NCI-H524 treated with DMSO at 0.1 percent for 48 hours (cell line): ENCODE data around the gene RPS6KA2.

Experiments
- DNase-seq: peaks from one replicate; lab custom pipeline; 2025; lab: John Stamatoyannopoulos, UW

RPS6KA2 gene

DNA sequence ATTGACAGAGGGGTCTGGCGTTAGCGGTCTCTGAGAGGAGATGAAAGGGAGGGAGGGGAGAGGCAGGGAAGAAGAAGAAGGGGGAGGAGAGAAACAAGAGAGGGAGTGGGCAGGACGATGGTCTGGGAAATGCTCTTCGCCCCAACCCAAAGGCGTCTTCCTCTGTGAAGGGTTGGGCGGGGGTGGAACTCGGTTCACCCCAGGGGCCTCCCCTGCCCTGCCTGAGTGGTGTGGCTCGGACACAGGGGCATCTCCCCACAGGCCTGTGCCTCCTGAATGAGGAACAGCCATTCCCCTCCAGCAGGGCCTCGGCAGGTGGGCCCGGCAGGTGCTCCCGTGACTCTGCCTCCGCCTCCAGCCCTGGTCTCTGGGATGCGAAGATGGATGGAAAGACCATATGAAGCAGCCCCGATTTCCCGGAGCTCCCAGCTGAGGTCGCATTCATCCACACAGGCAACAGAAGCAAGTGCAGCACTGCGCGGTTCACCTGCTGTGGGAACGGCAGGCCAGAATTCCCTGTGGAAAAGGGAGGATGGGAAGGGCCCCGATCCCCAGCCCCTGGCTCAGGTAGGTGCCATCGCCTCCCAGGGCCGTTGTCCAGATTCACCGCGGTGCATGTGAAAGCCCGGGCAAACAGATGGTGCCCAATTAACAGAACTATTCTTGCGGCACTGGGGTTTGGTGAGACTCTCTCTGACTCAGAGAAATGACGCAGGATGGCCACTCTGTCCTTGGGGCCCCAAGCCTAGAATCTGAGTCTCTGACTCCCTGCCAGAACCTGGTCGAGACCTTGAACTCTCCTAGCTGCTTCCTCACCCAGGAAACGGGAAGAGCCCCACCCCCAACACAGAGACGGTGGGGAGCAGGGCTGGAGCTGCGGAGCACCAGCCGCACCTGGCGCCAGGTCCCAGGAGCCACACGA is 29.4 kb upstream of the RPS6KA2 start:
- DNase-seq = no peak

- no peak for DNase-seq
These were observed 28.7 kb upstream of the RPS6KA2 start for GRCh38 chr6:166655713-166656229.

DNA sequence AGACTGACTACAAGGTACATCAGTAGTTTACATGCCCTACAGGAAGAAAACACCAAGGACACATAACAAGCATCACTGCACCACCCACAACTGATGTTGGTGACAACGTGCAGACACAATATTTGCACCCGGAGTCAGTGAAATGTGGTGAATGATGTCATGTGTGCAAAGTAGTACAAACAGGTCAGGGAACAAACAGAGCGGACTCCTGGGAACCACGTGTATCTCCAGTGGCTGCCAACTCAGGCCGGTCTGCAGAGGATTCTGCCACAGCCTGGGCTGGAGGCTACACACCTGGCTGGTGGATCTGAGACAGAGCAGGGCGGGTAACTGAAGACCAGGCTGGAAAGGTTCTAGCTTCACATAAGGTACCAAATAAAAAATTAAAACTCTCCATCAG is 28.2 kb upstream of the RPS6KA2 start:
- DNase-seq = no peak

DNA sequence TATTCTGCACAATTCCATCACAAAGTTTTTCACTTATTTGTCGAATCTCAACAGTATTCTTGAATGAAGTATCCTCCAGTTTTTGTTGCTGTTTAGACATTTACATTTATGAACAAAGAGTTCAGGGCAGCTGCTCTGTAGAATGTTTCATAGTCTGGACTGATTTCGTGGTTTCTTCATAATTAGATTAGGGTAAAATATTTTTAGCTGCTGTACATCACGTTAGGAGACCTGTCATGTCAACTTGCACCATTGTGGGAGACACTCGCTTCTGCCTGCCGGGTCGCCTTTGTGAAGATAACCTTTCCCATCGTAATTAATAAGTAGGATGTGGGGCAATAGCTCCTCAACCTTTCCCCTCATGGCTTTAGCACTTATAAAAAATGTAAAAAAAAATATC is 27.5 kb upstream of the RPS6KA2 start:
- no peak for DNase-seq

GRCh38 chr6:166653639-166653941 is 26.5 kb upstream of the RPS6KA2 start:
- no peak for DNase-seq

DNA sequence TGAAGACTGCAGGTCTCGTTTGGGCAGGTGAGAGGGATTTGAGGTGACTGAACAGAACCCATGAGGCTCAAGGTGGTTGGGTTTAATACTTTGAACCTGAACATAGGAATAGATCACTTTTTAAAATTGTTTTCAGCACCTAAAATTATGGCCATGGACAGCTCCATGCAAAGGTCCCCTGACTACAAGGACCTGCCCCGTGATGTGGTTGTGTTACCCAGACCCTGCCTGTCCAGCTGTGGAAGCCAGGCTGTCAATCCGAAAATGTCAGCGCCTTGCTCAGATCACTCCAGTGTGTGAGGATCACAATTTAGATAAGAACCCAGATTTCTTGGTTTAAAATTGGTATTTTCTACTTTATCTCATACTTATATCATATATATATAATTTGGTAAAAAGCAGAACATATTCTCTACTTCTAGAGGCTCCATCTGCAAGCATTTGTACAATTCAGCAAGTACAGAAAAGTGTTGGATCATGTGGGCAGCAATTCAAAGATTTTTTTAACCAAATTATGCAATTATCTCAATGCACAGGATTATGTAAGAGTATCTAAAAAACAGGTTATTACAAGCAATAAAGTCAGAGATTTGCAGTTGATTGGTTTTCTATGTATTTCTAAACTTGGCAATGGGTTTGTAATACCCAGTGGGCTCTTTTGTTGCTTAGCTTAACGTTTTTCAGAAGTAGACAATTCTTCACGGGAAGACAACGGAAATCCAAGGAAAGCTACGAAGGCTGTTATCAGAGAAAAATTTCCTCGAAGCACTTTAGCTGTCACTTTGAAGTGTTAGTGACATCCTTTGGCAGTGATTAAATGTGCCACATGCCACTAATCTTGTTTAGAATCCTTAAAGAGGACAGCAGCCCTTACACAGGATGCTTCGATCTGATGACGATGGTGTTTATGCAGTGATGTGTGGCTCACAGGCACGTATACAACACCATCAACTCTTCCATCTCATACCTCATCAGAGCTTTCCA is 24.1 kb upstream of the RPS6KA2 start:
- DNase-seq = no peak

- DNase-seq = no peak
These were observed 23.0 kb upstream of the RPS6KA2 start for GRCh38 chr6:166650047-166650446.

- DNase-seq = no peak
These were observed 21.8 kb upstream of the RPS6KA2 start for GRCh38 chr6:166648846-166649245.

DNA sequence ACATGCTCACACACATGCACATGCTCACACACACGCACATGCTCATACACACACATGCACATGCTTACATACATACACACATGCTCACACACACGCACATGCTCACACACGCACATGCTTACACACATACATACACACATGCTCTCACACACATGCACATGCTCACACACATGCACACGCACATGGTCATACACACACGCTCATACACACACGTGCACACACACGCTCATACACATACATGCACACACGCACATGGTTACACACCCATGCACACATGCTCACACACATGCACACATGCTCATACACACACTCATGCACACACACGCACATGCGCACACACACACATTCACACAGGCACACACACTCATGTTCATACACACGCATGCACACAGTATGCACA is 20.8 kb upstream of the RPS6KA2 start:
- DNase-seq = no peak

- DNase-seq = no peak
These were observed 19.7 kb upstream of the RPS6KA2 start for GRCh38 chr6:166646716-166647115.

DNA sequence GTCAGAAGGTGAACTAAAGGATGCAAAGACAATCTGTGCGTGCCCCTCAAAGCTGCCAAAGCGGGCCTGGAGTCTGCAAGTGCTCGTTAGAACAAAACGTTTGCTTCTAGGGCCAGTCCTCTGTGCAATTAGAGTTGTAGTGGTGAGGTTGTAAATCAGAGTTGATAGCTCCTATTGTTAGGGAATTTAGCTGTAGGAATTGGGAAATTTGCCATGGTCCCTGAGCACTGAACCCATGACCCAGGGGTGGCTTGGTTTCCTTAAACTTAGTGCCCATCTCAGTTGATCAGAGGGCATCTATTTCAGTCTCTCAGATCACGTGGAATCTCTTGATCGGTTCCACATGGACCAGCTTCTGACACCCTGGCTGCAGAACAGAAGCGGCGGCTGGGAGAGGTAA is 18.8 kb upstream of the RPS6KA2 start:
- DNase-seq = no peak

DNA sequence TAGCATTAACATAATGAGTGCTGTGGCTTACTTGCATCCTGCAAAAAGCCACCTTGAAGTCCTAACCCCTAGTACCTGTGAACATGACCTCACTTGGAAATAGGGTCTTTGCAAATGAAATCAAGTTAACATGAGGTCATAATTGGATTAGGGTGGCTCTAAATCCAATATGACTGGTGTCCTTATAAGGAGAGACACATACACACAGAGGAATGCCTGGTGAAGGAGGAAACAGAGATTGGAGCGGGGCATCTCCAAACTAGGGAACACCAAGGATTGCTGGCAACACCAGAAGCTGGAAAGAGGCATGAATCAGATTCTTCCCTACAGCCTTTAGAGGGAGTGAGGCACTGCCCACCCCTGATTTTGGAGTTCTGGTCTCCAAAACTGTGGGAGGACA is 17.6 kb upstream of the RPS6KA2 start:
- no peak for DNase-seq

DNA sequence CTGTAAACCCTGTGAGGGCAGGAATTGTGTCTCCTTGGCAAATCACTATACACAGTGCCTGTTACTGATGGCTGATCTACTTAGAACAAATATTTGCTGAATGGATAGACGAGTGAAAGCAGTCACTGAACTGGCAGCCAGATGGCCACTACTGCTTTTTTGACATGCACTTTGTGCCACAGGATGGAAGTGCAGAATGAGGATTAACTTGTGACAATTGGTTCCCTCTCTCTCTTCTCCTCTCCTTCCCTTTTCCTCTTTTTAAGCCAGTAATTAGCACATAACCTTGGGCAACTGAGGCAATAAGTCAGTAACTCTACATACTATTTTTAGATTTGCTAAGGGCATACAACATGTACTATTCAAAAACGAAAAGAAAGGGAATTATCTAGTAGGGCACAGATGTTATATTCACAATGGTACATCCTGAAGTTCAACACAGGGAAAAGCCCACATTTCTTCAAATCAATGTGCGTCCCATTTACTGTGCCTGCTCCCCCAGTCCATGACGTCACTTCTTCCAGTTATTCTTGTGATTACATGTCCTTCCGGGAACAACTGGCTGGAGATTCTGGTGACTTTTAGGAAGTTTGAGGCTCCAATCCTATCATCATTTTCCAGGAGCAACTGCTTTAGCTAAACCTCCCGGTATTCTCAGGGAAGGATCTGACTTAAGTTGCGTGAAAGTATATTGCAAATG is 17.0 kb upstream of the RPS6KA2 start:
- no peak for DNase-seq

- DNase-seq = no peak
These were observed 15.6 kb upstream of the RPS6KA2 start for GRCh38 chr6:166642646-166643045.

GRCh38 chr6:166640342-166641043 is 13.4 kb upstream of the RPS6KA2 start:
- no peak for DNase-seq

DNA sequence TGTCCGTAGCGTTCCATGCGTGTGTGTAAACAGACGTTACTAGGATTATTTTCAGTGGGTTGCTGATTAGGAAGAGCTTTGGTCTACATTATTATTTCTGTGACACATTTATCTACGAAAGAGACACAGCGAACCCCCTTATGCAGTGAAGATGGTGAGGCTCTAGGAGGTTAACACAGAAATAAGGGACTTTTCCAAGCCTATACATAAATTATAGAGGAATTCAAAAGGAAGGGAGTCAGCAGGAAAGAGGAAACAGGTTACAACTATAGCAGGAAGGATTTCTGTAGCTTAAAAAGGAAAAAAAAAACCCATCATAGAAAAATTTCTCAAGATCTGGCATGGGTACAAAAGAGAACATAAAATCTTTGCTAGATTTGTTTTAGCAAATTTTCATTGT is 12.9 kb upstream of the RPS6KA2 start:
- no peak for DNase-seq

DNA sequence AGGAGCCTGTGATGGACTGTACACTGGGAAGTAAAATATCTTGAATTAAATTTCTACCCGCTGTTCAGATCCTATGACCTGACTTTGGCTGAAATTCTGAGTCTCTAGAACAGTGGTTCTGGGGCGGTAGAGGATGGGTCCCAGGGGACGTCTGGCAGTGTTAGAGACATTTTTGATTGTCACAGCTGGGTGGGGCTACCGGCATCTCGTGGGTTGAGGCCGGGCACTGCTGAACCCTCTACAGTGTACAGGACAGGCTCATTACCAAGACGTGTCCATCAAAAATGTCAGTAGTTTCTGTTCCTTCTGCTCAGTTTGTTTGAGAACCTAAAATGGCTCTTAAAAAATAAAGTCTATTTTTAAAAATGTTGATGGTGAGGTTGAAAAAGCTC is 11.5 kb upstream of the RPS6KA2 start:
- DNase-seq = no peak

DNA sequence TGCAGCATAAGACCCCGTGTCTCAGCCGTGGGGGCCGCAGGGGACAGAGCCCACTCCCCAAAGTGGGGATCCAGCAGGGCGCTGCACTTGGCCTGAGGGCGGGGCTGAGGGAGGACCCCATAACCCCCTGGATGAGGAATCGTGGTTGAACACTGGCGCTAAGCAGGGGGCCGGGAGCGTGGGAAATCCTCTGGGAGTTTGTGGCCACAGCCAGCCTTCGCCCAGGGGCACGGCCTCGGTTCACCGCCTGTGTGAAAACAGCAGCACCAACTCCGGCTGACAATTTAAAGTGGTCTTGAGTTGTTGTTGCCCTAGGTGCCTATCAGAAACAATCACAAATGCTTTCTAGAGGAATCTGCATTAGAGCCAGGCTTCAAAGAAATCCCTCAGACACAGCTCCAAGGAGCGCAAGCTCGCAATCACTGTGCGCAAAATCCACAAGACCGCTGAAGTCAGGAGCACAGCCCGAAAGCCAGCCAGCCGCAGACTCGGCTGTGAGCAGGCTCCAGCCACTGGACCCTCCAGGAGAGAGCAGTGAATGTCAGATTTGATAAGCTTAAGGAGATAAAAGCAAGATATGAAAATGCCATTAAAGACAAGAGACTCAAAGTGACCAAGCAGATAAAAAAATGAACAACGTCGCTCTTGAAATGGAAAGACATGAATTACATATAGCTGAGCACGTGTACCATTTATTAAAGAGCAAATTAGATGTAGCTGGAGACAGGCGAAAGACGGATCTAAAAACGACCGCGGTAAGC is 10.9 kb upstream of the RPS6KA2 start:
- no peak for DNase-seq

DNA sequence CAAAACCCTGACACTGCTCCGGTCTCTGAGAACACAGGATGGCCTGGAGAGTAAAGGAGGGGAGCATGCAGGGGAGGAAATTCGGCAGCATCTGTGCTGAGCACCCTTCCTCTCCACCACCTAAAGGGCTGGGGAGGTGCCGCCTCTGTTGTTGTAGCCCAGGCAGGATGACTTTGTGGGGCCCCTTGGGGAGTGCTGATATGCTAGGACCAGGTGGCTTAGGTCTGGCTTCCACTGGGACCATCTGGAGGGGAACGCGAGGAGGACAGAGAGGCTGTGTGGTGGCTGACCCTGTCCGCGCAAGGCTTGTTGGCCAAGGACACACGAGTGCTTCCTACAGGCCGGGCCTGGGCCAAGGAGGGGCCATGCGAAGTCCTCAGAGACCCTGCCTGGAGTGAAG is 9.9 kb upstream of the RPS6KA2 start:
- no peak for DNase-seq

DNA sequence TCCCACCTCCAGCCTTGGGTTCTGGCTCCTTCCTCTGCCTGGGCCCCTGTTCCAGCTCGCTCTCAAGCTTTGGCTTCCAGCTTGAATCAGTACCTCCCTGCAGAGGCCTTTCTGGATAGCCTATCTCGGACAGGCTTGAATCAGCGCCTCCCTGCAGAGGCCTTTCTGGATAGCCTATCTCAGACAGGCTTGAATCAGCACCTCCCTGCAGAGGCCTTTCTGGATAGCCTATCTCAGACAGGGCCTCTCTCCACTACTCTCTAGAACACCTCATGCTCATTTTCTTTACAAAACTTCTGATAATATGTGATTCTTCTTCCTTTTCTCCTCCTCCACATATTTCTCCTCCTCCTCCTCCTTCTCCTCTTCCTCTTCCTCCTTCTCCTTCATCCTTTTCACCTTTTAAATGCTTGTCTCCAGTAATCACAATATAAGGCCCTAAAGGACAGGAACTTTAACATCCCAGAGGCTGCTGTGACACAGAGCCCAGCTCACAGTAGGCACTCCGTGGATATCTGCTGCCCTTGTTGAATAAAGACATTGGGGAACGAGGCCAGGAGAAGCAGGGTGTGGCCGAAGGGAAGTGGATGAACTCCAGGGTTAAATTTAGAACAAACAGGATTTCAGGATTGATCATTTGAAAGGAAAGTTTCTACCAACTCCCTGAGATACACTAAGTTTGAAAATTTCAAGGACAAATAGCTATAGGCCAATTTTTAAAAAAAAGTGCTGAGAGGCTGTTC is 9.3 kb upstream of the RPS6KA2 start:
- no peak for DNase-seq
